ENCODE measurements around the gene KLHL8. TPM values are rescaled to one million over a fixed set of nuclear protein-coding genes. Genes with fewer than 3 reads are reported as not detected.

KLHL8 gene
- total RNA-seq, 1 experiment from 2014 or later, result 7.5 TPM

- Histone ChIP-seq H3T11ph (ENCODE audit: low read length) (no peak overlapping the region), H3K56ac (ENCODE audit: insufficient read length, low read depth, low read length) (no peak overlapping the region), H3K4me1 (ENCODE audit: insufficient read depth, low read length) (no peaks in the 10 kb centered on the region; the same call in 1 of the 2 replicates), H3K4me2 (ENCODE audit: insufficient read depth, insufficient read length, low read length) (no peak overlapping the region), H3K9me3 (ENCODE audit: control insufficient read depth, low read depth, low read length) (no peaks in the 10 kb centered on the region), H3K4ac (ENCODE audit: low read depth, low read length) (no peak overlapping the region), H4K20me1 (ENCODE audit: control insufficient read depth, insufficient read depth, insufficient read length) (no peaks in the 10 kb centered on the region), H2BK15ac (ENCODE audit: low read depth, low read length) (no peak overlapping the region), H2AFZ (ENCODE audit: low read length) (no peak overlapping the region), H2BK20ac (ENCODE audit: low read depth, low read length, poor library complexity, severe bottlenecking) (no peak overlapping the region), H2AK5ac (ENCODE audit: insufficient read length, low read length) (no peak overlapping the region), H3K23ac (ENCODE audit: insufficient read length, low read depth, low read length) (no peak overlapping the region), H3K27ac (ENCODE audit: insufficient read length, low read depth, low read length) (no peak overlapping the region), H3K79me2 (ENCODE audit: insufficient read depth, low read length) (peaks cover 1% of the 10 kb centered on the region; the same call in 1 of the 2 replicates), H3K79me1 (ENCODE audit: insufficient read depth, low read depth, low read length, poor library complexity, severe bottlenecking) (peaks cover under 1% of the 10 kb centered on the region), H3K27me3 (ENCODE audit: insufficient read depth, low read length) (no peaks in the 10 kb centered on the region), H3K18ac (ENCODE audit: insufficient read length, low read depth, low read length) (no peak overlapping the region), H2BK5ac (ENCODE audit: insufficient read length, low read length) (no peak overlapping the region), H4K91ac (ENCODE audit: insufficient read length, low read depth, low read length) (no peak overlapping the region), H3K23me2 (ENCODE audit: insufficient read length, low read depth, low read length, poor library complexity, severe bottlenecking) (peaks cover 3% of the 10 kb centered on the region), H4K8ac (replicated peaks; ENCODE audit: insufficient read length, low read depth, low read length) (no peak overlapping the region), H4K5ac (ENCODE audit: insufficient read length, low read depth, low read length) (no peak overlapping the region), H3K9ac (ENCODE audit: extremely low read depth, insufficient read length, low read length) (no peak overlapping the region), H2BK120ac (ENCODE audit: low read depth, low read length, poor library complexity, severe bottlenecking) (no peak overlapping the region), H2BK12ac (ENCODE audit: insufficient read length, low read depth, low read length) (no peak overlapping the region), H3K14ac (ENCODE audit: insufficient read depth, low read length) (no peak overlapping the region)
- no peak for DNase-seq
- H3K27me3 Mint-ChIP-seq (ENCODE audit: low read depth), result no peaks in the 10 kb centered on the region; the same call in 1 of the 2 replicates
- no CpG with 5 or more reads among the region's 8 CpGs for WGBS (ENCODE audit: extremely low coverage, insufficient read length, low lambda C conversion rate)
- H3K4me3 Mint-ChIP-seq, result no peak overlapping the region
- H3K36me3 Mint-ChIP-seq (ENCODE audit: insufficient read depth in 1 of 3, low read depth in 3 of 3), result peaks cover 25 to 62% (median 37%) of the 10 kb centered on the region in 3 experiments
- H3K27ac Mint-ChIP-seq, result peak overlapping the region; percentile 68 to 91 (median 83); a peak in 6 of 7 replicates
- TF ChIP-seq CTCF (conservative IDR thresholded peaks at IDR 0.05), result no peak
- peaks cover 25 to 27% of the 10 kb centered on the region in 2 experiments for H3K4me1 Mint-ChIP-seq
- H3K9me3 Mint-ChIP-seq, result no peaks in the 10 kb centered on the region
Measured at GRCh38 chr4:87117051-87117731, 103.2 kb downstream of the KLHL8 start.
